ENCODE measurements around the gene CACNA2D2.

DNA sequence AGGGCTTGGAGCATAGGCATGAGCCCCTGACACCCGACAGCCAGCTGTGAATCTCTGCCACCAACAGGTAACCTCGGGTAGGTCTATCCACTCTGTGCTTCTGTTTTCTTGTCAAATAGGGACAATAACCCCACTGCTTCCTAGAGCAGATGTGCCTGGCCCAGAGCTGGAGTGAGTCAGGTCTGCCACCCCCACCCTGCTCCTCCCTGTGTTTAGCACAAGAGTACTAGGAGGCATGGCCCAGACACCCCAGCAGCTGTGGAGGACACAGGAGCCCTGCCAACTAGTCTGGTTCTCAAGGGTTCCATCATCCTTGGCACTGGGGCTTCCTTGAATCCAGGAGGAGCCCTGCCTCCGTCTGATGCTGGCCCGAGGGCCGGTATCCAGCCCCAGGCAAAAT, 110.4 kb downstream of the CACNA2D2 start:
- TF ChIP-seq, protein P1, sequence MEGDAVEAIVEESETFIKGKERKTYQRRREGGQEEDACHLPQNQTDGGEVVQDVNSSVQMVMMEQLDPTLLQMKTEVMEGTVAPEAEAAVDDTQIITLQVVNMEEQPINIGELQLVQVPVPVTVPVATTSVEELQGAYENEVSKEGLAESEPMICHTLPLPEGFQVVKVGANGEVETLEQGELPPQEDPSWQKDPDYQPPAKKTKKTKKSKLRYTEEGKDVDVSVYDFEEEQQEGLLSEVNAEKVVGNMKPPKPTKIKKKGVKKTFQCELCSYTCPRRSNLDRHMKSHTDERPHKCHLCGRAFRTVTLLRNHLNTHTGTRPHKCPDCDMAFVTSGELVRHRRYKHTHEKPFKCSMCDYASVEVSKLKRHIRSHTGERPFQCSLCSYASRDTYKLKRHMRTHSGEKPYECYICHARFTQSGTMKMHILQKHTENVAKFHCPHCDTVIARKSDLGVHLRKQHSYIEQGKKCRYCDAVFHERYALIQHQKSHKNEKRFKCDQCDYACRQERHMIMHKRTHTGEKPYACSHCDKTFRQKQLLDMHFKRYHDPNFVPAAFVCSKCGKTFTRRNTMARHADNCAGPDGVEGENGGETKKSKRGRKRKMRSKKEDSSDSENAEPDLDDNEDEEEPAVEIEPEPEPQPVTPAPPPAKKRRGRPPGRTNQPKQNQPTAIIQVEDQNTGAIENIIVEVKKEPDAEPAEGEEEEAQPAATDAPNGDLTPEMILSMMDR (IDR thresholded peaks at IDR 0.05; ENCODE audit: low read length): no peak
- no peak for TF ChIP-seq EZH2 (IDR thresholded peaks at IDR 0.05; ENCODE audit: borderline replicate concordance, low read length)

All from OCI-LY1 (cell line).